Stomach (tissue), 4 donors: ENCODE measurements around the gene BHLHE23.

Experiments
- POLR2A ChIP-seq, 4 donors: fragments of 450-650 bp; IDR thresholded peaks; one replicate each; pipeline ENCODE4 v1.6.1; 2016; ENCODE audit warnings: antibody characterized with exemption in 4 of 4, control low read depth in 2 of 4, mild to moderate bottlenecking in 1 of 4, moderate library complexity in 1 of 4
- POLR2AphosphoS5 ChIP-seq, 3 donors: sonication (generic); formaldehyde crosslinking; IDR thresholded peaks; one replicate each; pipeline ENCODE4 v1.6.1; 2016; ENCODE audit warnings: antibody characterized with exemption in 3 of 3
- TF ChIP-seq, protein P1 (sequence below), 7 experiments: fragments of 450-650 bp in 4 of 7; fragments of 200-600 bp in 3 of 7; sonication (generic) in 3 of 7; IDR thresholded peaks; one replicate each; pipeline ENCODE4 v1.5.1; 2016 to 2019; ENCODE audit warnings: antibody characterized with exemption in 7 of 7, control low read depth in 2 of 7, mild to moderate bottlenecking in 1 of 7

DNA sequence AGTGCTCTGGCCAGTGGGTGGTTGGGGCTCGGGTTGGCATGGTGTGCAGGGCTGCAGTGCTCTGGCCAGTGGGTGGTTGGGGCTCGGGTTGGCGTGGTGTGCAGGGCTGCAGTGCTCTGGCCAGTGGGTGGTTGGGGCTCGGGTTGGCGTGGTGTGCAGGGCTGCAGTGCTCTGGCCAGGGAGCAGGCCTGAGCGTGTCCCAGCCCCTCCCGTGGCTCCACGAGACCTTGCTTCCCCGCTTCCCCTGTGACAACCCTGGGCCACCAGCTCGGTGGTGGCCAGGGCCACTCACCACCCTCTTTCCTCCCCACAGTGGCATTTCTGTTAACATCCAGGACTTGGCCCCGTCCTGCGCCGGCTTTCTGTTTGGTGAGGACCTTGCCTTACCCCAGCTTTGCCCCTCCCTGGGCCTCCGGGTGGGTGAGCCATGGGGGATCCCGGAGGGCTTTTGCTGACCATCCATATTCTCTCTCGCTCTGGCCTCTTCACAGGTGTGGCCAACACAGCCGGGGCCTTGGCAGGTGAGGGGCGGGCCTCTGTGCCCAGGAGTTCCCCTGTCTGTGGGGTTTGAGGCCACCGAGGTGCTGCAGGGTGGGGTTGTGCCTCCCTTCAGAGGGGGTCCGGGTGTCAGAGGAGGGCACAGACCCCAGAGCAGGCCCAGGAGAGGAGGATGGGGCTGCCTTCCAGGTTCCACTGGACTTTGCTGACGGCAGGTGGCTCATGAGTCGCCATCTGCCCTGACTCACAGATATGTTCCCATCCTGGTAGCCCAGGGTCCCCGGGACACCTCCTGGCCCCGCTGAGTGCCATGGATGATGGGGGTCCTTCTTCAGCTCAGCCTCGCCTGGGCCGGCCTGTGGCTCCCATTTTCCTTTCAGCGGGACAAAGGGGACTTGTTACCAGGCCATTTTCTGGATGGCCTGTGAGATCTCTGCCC lies 40.3 kb downstream of the BHLHE23 start:
- TF ChIP-seq, protein P1, sequence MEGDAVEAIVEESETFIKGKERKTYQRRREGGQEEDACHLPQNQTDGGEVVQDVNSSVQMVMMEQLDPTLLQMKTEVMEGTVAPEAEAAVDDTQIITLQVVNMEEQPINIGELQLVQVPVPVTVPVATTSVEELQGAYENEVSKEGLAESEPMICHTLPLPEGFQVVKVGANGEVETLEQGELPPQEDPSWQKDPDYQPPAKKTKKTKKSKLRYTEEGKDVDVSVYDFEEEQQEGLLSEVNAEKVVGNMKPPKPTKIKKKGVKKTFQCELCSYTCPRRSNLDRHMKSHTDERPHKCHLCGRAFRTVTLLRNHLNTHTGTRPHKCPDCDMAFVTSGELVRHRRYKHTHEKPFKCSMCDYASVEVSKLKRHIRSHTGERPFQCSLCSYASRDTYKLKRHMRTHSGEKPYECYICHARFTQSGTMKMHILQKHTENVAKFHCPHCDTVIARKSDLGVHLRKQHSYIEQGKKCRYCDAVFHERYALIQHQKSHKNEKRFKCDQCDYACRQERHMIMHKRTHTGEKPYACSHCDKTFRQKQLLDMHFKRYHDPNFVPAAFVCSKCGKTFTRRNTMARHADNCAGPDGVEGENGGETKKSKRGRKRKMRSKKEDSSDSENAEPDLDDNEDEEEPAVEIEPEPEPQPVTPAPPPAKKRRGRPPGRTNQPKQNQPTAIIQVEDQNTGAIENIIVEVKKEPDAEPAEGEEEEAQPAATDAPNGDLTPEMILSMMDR (IDR thresholded peaks at IDR 0.05), result no peak
- TF ChIP-seq POLR2AphosphoS5 (IDR thresholded peaks at IDR 0.05) (no peak), POLR2A (IDR thresholded peaks at IDR 0.05) (no peak)
